Hematopoietic multipotent progenitor cell treated with erythropoietin and hydrocortisone succinate and interleukin-3 and kit ligand, for 6 days (in vitro differentiated cells): ENCODE data around the gene TMEM164.

Experiments
- DNase-seq: peaks from one replicate; pipeline ENCODE4 v3.0.0-alpha.2; 2015

TMEM164 gene

GRCh38 chrX:110004215-110004614 is 1.3 kb downstream of the TMEM164 start:
- no peak for DNase-seq

DNA sequence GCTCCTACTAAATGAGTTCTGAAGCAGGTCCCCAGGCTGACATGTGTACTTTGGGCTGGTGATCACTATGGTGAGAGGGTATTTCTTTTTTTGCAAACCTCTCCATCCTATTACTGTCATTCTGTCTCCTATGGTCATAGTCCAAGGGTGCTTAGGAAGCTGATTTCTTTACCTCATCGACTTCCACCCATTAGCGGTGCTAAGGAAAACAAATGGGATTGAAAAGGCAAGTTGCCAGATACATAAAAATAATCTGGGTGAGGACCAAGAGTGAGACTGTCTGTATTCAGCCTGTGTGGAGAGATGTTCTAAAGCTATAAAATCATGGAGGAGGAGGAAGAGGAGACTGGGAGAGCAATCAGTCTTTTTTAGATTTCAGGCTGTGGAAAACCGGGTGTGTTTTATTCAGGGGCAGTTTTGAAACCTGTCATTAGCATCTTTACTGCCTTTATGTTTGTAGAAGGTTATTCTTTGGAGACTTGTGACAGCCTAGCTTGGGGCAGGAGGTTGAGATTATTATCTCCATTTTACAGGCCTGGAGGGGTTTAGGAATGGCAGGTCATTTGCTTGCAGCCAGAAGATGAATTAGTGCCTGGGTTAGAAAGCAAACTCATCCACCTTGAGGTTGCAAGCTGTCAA is 1.9 kb downstream of the TMEM164 start:
- no peak for DNase-seq

DNA sequence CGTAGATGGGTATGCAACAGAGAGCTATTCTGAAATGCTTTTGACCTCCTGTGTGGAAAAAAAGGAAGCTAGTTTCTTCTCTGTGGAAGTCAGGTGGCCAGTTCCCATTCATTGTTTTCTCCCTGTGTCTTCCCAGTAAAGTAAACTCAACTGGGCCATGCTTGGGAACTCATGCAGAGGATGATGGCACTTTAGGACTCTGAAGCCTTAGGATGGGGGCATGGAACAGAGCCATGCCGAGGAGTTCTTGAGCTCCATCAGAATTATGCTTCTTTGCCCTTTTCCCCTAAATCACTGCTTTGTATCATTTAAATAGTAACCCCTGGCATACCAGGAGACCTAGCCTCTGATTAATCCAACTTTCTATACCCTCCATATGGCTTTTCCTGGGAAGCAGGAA is 3.2 kb downstream of the TMEM164 start:
- no peak for DNase-seq

GRCh38 chrX:110006821-110007375 is 4.0 kb downstream of the TMEM164 start:
- no peak for DNase-seq

DNA sequence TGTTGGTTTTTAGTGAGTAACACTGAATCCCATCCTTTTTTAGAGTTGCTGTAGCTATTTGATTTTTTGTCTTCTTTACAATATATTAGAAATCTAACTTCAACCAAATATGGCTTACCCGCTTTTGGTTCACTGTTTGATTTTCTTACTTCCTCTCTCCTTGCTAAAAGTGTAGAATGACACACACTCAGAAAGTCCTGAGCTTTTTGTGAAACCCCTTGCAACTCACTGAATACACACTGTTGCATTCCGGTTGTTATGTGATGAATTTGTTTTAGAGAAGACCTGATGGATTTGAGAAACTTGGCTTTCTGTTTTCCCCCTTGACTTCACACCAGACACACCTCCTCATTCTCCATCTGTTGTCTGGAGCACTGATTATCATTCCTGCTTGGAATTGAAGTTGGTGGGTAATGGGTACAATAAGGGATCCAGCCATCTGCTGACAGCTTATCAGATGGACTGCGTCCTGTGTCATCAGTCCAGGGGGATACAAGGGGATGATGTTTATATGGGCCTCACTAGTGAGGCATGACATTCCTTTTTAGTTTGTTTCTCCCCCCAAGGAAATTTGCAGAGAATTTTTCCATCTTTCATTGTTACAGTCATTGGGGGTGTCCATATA is 5.2 kb downstream of the TMEM164 start:
- DNase-seq, result no peak

- DNase-seq, result no peak
Observed at GRCh38 chrX:110012818-110013485, 10.0 kb downstream of the TMEM164 start.

GRCh38 chrX:110013968-110014367 is 11.1 kb downstream of the TMEM164 start:
- no peak for DNase-seq

GRCh38 chrX:110015032-110015431 is 12.1 kb downstream of the TMEM164 start:
- DNase-seq, result no peak

DNA sequence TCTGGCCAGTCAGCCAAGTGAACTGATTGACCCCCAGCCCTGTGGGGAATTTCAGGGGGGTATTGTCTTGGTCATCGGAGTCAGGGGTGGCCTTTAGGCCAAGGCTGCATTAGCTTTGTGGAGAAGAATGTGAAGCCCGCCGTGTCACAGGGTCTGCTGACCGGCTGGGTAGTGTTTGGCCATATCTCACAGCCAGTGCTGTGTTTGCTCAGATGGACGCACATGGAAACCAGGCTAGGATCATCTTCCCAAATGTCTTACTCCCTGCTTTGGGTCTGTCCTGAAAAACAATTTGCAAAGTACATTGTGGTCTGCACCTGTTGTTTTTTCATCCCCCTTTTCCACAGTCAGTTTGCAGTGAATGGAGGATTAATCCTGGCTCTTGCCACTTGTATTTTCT is 13.0 kb downstream of the TMEM164 start:
- DNase-seq, result no peak

GRCh38 chrX:110020536-110020935 is 17.6 kb downstream of the TMEM164 start:
- DNase-seq, result no peak

GRCh38 chrX:110021258-110022022 is 18.5 kb downstream of the TMEM164 start:
- DNase-seq, result no peak

DNA sequence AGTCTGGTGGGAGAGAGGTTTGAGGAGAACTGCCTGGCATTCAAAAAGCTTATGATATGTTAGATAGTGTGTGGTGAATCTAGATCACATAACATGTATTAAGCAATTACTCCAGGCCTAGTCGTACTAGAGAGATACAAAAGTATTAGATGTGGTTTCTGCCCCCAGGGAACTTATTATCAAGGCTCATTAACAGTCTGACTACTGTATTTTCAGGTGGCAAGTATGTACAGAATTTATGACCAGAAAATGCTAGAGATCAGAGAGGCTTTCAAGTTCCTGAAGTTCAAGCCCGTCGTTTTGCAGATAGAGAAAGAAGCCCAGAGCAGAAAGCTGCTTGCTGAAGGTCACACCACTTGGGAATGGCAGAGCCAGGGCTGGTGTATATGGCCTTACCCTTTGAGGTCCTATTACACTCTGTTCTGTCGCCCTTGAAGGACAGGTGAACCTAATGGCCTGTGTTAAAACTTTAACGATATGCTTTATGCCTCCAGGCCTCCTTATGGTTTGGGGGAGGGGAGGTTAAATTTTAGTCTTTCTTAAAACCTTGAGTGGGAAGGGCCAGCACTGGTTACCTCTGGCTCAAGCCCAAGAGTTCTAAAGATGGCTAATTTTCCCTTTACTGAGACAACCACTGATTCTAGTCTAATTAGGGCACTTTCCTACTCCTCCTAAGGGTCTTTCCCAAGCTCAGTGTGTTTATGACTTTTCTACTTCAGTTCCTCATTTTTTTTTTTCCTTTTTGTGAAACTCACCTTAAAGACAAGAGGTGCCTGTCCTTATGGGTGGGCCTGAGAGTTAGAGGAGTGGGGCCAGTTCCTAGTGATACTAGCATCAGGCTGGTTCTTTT is 19.9 kb downstream of the TMEM164 start:
- no peak for DNase-seq

GRCh38 chrX:110025395-110025794 is 22.5 kb downstream of the TMEM164 start:
- no peak for DNase-seq

- no peak for DNase-seq
Observed at GRCh38 chrX:110026099-110026844, 23.4 kb downstream of the TMEM164 start.

DNA sequence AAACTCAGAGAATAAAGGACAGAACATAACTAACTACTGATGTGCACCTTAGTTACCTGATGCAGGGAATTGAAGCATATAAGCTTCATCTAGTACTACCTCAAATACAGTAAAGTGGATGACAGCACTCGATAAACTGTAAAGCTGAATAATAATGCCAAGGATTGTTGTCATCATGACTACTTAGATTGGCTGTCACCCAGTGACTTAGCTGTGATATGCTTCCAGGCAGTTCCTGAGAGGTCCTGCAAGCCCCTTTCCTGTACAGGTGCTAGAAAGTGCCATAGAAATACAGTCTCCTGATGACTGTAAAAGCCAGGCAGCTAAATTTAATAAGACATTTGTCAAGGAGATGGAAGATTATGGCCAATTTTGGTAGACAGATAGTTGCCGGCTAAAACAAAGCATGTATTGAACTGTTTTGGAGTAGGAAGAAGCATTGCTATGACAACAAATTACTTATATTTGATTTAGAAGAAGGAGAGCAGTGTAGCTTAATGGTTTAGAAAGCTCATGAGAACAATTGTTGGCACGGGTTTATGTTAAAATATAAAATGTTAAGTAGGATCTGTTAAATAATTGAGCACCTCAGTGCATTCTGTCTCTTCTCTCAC is 29.7 kb downstream of the TMEM164 start:
- DNase-seq, result no peak

GRCh38 chrX:110034036-110034435 is 31.1 kb downstream of the TMEM164 start:
- no peak for DNase-seq

- DNase-seq, result peak; percentile 51
Observed at GRCh38 chrX:110036162-110037033, 33.5 kb downstream of the TMEM164 start.

GRCh38 chrX:110037178-110037577 is 34.3 kb downstream of the TMEM164 start:
- DNase-seq, result no peak

DNA sequence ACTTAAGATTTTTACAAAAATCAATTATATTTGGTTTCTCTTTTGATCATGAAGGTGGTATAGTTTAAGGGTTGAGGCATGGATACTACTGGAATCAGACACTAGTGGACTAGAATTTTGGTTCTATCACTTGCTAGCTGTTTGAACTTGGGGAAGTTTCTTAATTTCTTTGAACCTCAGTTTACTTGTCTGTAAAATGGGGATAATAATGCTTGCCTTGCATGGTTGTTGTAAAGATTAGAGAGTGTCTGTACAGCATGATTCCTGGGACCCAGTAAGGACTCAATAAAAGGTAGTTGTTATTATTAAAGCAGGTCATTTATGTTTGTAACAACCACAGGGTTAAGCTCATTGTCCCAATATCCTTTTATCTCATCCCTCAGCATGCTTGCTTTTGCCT is 36.0 kb downstream of the TMEM164 start:
- no peak for DNase-seq

- DNase-seq, result peak; percentile 15
Observed at GRCh38 chrX:110041980-110042379, 39.1 kb downstream of the TMEM164 start.
